Liver (tissue), 9 donors: ENCODE measurements around the gene GNAO1. TPM values are rescaled to one million over a fixed set of nuclear protein-coding genes. Genes with fewer than 3 reads are reported as not detected.
A peak's percentile ranks its signal among the peaks of the same experiment; 100 is the strongest.

ENCODE experiments used
- DNase-seq: peaks from one replicate; pipeline ENCODE4 v3.0.0-alpha.2; 2017; ENCODE audit warnings: low spot score
- H3K27ac ChIP-seq, 2 donors: one replicate each; pipeline ENCODE4 v1.7.0; 2013; ENCODE audit warnings: inconsistent platforms in 2 of 2, low read length in 2 of 2, control low read depth in 1 of 2, low read depth in 1 of 2, mild to moderate bottlenecking in 1 of 2
- H3K27me3 ChIP-seq, 4 donors: one replicate each; pipeline versions ENCODE4 v1.6.1 to v1.7.0; 2013; ENCODE audit warnings: low read length in 3 of 4, inconsistent platforms in 1 of 4, mild to moderate bottlenecking in 1 of 4, moderate library complexity in 1 of 4; ENCODE audit not compliant: control insufficient read depth in 4 of 4, insufficient read depth in 4 of 4
- H3K36me3 ChIP-seq, 4 donors: one replicate each; pipeline versions ENCODE4 v1.6.1 to v1.7.0; 2013; ENCODE audit warnings: low read length in 3 of 4, mild to moderate bottlenecking in 3 of 4, low read depth in 1 of 4, moderate library complexity in 1 of 4; ENCODE audit not compliant: control insufficient read depth in 4 of 4, insufficient read depth in 3 of 4
- H3K4me1 ChIP-seq, 4 donors: one replicate each; pipeline versions ENCODE4 v1.6.1 to v1.7.0; 2013; ENCODE audit warnings: low read length in 3 of 4, mild to moderate bottlenecking in 3 of 4, moderate library complexity in 1 of 4; ENCODE audit not compliant: control insufficient read depth in 4 of 4, insufficient read depth in 4 of 4
- H3K4me3 ChIP-seq, 3 donors: one replicate each; pipeline versions ENCODE4 v1.6.1 to v1.7.0; 2013; ENCODE audit warnings: low read length in 3 of 3, control low read depth in 1 of 3, low read depth in 1 of 3, mild to moderate bottlenecking in 1 of 3
- H3K9ac ChIP-seq, 2 donors: one replicate each; pipeline ENCODE4 v1.7.0; 2013; ENCODE audit warnings: low read length in 2 of 2, mild to moderate bottlenecking in 2 of 2, moderate library complexity in 2 of 2, control low read depth in 1 of 2, low read depth in 1 of 2
- H3K9me3 ChIP-seq, 4 donors: one replicate each; pipeline versions ENCODE4 v1.6.1 to v1.7.0; 2013; ENCODE audit warnings: low read length in 3 of 4; ENCODE audit not compliant: control insufficient read depth in 4 of 4
- ATF3 ChIP-seq: IDR thresholded peaks from 2 replicates; pipeline ENCODE4 v1.6.1; 2016; ENCODE audit warnings: antibody characterized with exemption
- CTCF ChIP-seq: fragments of 150-350 bp; IDR thresholded peaks from 2 replicates; pipeline ENCODE4 v1.5.1; 2017; ENCODE audit warnings: improper control_type of control experiment, low read depth, low read length; ENCODE audit not compliant: missing input control
- FOXA2 ChIP-seq: IDR thresholded peaks from 2 replicates; pipeline ENCODE4 v1.6.1; 2016; ENCODE audit warnings: antibody characterized with exemption
- GABPA ChIP-seq, 2 donors: IDR thresholded peaks in 1 of 2; conservative IDR thresholded peaks in 1 of 2; 2 replicates each; pipeline ENCODE4 v1.6.1; 2016; ENCODE audit warnings: antibody characterized with exemption in 2 of 2, mild to moderate bottlenecking in 1 of 2, moderate library complexity in 1 of 2
- HNF4A ChIP-seq, 2 donors: conservative IDR thresholded peaks; 2 replicates each; pipeline ENCODE4 v1.6.1; 2016; ENCODE audit warnings: antibody characterized with exemption in 2 of 2, mild to moderate bottlenecking in 2 of 2
- HNF4G ChIP-seq: IDR thresholded peaks from 2 replicates; pipeline ENCODE4 v1.6.1; 2016; ENCODE audit warnings: antibody characterized with exemption
- JUND ChIP-seq, 2 donors: IDR thresholded peaks; 2 replicates each; pipeline ENCODE4 v1.6.1; 2016; ENCODE audit warnings: antibody characterized with exemption in 2 of 2
- REST ChIP-seq: IDR thresholded peaks from 2 replicates; pipeline ENCODE4 v1.6.1; 2016; ENCODE audit warnings: antibody characterized with exemption, mild to moderate bottlenecking
- RXRA ChIP-seq, 2 donors: IDR thresholded peaks; 2 replicates each; pipeline ENCODE4 v1.6.1; 2017 to 2018; ENCODE audit warnings: antibody characterized with exemption in 2 of 2, mild to moderate bottlenecking in 1 of 2
- SP1 ChIP-seq: IDR thresholded peaks from 2 replicates; pipeline ENCODE4 v1.6.1; 2018; ENCODE audit warnings: antibody characterized with exemption, mild to moderate bottlenecking
- TAF1 ChIP-seq: conservative IDR thresholded peaks from 2 replicates; pipeline ENCODE4 v1.6.1; 2016; ENCODE audit warnings: antibody characterized with exemption, mild to moderate bottlenecking
- ZBTB33 ChIP-seq: IDR thresholded peaks from 2 replicates; pipeline ENCODE4 v1.6.1; 2016; ENCODE audit warnings: antibody characterized with exemption
- WGBS: extraction: QIAGEN DNeasy Blood & Tissue Kit; methylation state at CpG from one replicate; pipeline ENCODE4 v1.1.7; 2013; 5-methylcytosine and 5-hydroxymethylcytosine counted together
- polyA plus RNA-seq, 2 donors: library from polyadenylated mRNA; stranded (reverse) in 1 of 2; unstranded in 1 of 2; fragments of 200-250 nt in 1 of 2; fragments of >200 nt in 1 of 2; fragmentation: Nextera tagmentation in 1 of 2; extraction: Ambion mirVana in 1 of 2; gene quantifications; one replicate each; pipeline versions ENCODE4 v1.2.1 to v1.2.3, GENCODE V29; 2013 to 2015
- total RNA-seq, 2 donors: library from RNA; depleted of rRNA; stranded (reverse); fragments of >200 nt; gene quantifications; one replicate each; pipeline ENCODE4 v1.2.3, GENCODE V29; 2014
- donor health status: healthy.
- donor health status: healthy.
- donor health status: healthy.
- donor health status: healthy.
- donor health status: healthy.

GNAO1 gene
- total and polyA plus RNA-seq, 4 donors, result 0.61 to 15.1 (median 7.0) TPM

- no peak for TF ChIP-seq ZBTB33
- TF ChIP-seq HNF4A (conservative IDR thresholded peaks at IDR 0.05), result peak; percentile 40 to 67
- no peak for TF ChIP-seq GABPA (IDR thresholded peaks at IDR 0.05 in 1 of 2, conservative IDR thresholded peaks at IDR 0.05 in 1 of 2)
- peak; percentile 6 for TF ChIP-seq FOXA2
These were observed 33.9 kb downstream of the GNAO1 start (continued) for GRCh38 chr16:56225017-56225742.

GRCh38 chr16:56226187-56226586, 34.9 kb downstream of the GNAO1 start:
- Histone ChIP-seq H3K27me3 (no peaks in the 10 kb centered on the region), H3K36me3 (peaks cover 0 to 2% (median 0%) of the 10 kb centered on the region in 4 donors), H3K27ac (no peak overlapping the region), H3K4me3 (no peak overlapping the region), H3K9ac (no peak overlapping the region), H3K9me3 (no peaks in the 10 kb centered on the region), H3K4me1 (peaks cover 4 to 27% (median 11%) of the 10 kb centered on the region in 4 donors)
- DNase-seq, result no peak
- 62% methylated on average over 2 of the region's 2 CpGs for WGBS
- no peak for TF ChIP-seq HNF4G
- peak in 1 of 2 donors; percentile 52 for TF ChIP-seq HNF4A (conservative IDR thresholded peaks at IDR 0.05)
- no peak for TF ChIP-seq SP1
- peak in 1 of 2 donors; percentile 19 for TF ChIP-seq JUND (IDR thresholded peaks at IDR 0.05)
- TF ChIP-seq CTCF, result no peak
- TF ChIP-seq RXRA (IDR thresholded peaks at IDR 0.05), result peak in 1 of 2 donors; percentile 70
- no peak for TF ChIP-seq TAF1
- TF ChIP-seq FOXA2, result no peak
- TF ChIP-seq ZBTB33, result no peak
- TF ChIP-seq ATF3, result peak; percentile 53
- no peak for TF ChIP-seq REST
